Fibroblast of lung (primary cell): ENCODE measurements around the gene TXNDC8.

ENCODE experiments used
- EZH2 ChIP-seq: IDR thresholded peaks from 2 replicates; pipeline ENCODE4 v1.5.1; 2012; ENCODE audit warnings: low read length, control low read depth, mild to moderate bottlenecking; ENCODE audit errors: missing control alignments
- TF ChIP-seq, protein P1 (sequence below), 2 donors: IDR thresholded peaks in 1 of 2; conservative IDR thresholded peaks in 1 of 2; 1 replicate in 1 of 2; 2 replicates in 1 of 2; pipeline ENCODE4 v1.5.1; 2011 to 2012; ENCODE audit warnings: low read length in 2 of 2, control low read depth in 1 of 2, inconsistent platforms in 1 of 2, low read depth in 1 of 2, mild to moderate bottlenecking in 1 of 2

DNA sequence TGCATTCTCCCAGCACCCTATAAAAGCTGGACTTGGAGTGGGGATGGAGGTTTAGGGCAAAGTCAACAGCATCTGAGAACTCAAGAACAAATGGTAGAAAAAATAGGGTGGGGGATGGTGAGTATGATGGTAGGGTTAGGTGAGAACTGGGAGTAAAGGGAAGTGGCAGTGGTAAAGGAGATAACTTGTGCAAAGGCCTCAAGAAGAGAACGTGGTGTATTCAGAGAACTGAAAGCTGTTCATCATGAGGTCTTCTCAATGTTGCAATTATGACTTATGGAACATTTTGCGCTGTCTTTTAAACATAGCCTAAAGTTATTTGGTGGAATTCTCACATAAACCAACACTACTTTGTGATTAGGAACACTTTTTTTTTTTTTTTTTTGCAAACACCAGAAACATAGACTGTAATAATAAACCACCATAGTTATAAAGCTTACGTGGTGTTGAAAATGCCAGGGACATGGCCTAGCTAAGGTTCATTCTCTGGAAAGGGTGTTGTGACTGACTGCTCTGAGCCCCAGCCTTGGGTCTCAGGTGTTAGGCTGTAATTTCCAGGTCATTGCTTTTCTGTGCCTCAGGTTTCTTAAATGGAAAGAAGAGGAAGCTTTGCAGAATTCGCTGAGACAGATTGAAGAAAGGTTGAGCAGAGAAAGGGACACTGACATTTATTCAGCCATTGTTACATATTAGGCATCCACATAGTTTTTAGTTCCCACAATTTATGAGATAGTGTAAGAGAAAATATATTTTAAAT is 19.2 kb upstream of the TXNDC8 start:
- TF ChIP-seq, protein P1, sequence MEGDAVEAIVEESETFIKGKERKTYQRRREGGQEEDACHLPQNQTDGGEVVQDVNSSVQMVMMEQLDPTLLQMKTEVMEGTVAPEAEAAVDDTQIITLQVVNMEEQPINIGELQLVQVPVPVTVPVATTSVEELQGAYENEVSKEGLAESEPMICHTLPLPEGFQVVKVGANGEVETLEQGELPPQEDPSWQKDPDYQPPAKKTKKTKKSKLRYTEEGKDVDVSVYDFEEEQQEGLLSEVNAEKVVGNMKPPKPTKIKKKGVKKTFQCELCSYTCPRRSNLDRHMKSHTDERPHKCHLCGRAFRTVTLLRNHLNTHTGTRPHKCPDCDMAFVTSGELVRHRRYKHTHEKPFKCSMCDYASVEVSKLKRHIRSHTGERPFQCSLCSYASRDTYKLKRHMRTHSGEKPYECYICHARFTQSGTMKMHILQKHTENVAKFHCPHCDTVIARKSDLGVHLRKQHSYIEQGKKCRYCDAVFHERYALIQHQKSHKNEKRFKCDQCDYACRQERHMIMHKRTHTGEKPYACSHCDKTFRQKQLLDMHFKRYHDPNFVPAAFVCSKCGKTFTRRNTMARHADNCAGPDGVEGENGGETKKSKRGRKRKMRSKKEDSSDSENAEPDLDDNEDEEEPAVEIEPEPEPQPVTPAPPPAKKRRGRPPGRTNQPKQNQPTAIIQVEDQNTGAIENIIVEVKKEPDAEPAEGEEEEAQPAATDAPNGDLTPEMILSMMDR (conservative IDR thresholded peaks at IDR 0.05 in 1 of 2, IDR thresholded peaks at IDR 0.05 in 1 of 2; ENCODE audit: low read depth in 1 of 2, low read length in 2 of 2), result no peak
- no peak for TF ChIP-seq EZH2
